Esophagus muscularis mucosa (tissue), 4 donors: ENCODE results near the gene GMEB2. TPM values are rescaled to one million over a fixed set of nuclear protein-coding genes. Genes with fewer than 3 reads are reported as not detected.

Experiments
- DNase-seq: peaks from one replicate; pipeline ENCODE4 v3.0.0-alpha.2; 2017; ENCODE audit errors: extremely low spot score
- H3K27ac ChIP-seq, 4 donors: fragments of 200-600 bp; sonication (generic); replicated peaks in 1 of 4; 1 replicate in 3 of 4; 2 replicates in 1 of 4; pipeline ENCODE4 v1.5.1; 2016 to 2019; ENCODE audit warnings: mild to moderate bottlenecking in 1 of 4
- H3K27me3 ChIP-seq, 4 donors: fragments of 200-600 bp; sonication (generic); one replicate each; pipeline versions ENCODE4 v1.5.1 to v1.6.0; 2016 to 2019
- H3K36me3 ChIP-seq, 4 donors: fragments of 200-600 bp; sonication (generic); one replicate each; pipeline ENCODE4 v1.5.1; 2016 to 2019
- H3K4me1 ChIP-seq, 4 donors: fragments of 200-600 bp; sonication (generic); one replicate each; pipeline ENCODE4 v1.5.1; 2016 to 2019
- H3K4me3 ChIP-seq, 4 donors: fragments of 200-600 bp; sonication (generic); 1 replicate in 2 of 4; 2 replicates in 2 of 4; pipeline ENCODE4 v1.5.1; 2016 to 2019; ENCODE audit warnings: mild to moderate bottlenecking in 4 of 4, moderate library complexity in 1 of 4
- H3K9me3 ChIP-seq, 4 donors: fragments of 200-600 bp; sonication (generic); 1 replicate in 3 of 4; 2 replicates in 1 of 4; pipeline ENCODE4 v1.5.1; 2016 to 2019
- CTCF ChIP-seq, 3 experiments: fragments of 200-600 bp in 2 of 3; fragments of 450-650 bp in 1 of 3; sonication (generic) in 2 of 3; IDR thresholded peaks; one replicate each; pipeline ENCODE4 v1.5.1; 2017 to 2019; ENCODE audit warnings: antibody characterized with exemption in 3 of 3, mild to moderate bottlenecking in 2 of 3, moderate library complexity in 1 of 3
- EP300 ChIP-seq: sonication (generic); formaldehyde crosslinking; IDR thresholded peaks from one replicate; pipeline ENCODE4 v1.6.1; 2017; ENCODE audit warnings: antibody characterized with exemption
- POLR2A ChIP-seq: fragments of 450-650 bp; IDR thresholded peaks from one replicate; pipeline ENCODE4 v1.6.1; 2017; ENCODE audit warnings: antibody characterized with exemption, moderate library complexity, mild to moderate bottlenecking, low read depth
- POLR2AphosphoS5 ChIP-seq, 2 donors: sonication (generic); formaldehyde crosslinking; IDR thresholded peaks; one replicate each; pipeline ENCODE4 v1.6.1; 2017; ENCODE audit warnings: antibody characterized with exemption in 2 of 2
- WGBS: methylation state at CpG from one replicate; pipeline ENCODE4 v1.1.5; 2018; 5-methylcytosine and 5-hydroxymethylcytosine counted together
- intact Hi-C: fragments of 100-400 bp; cut with DNase I; formaldehyde crosslinking; loops from one replicate; pipeline ENCODE4 v1.15.1; 2023
- total RNA-seq, 4 donors: library from RNA; depleted of rRNA; stranded (reverse); fragments of >200 nt; gene quantifications; one replicate each; pipeline versions ENCODE4 v1.1.0 to v1.2.1, GENCODE V29; 2016

Gene GMEB2
- total RNA-seq, 4 donors from 2014 or later: 11.1 to 19.1 (median 14.0) TPM

GRCh38 chr20:63625771-63626423 lies 1.0 kb downstream of the GMEB2 start:
- DNase-seq: no peak
- no peak for TF ChIP-seq CTCF (IDR thresholded peaks at IDR 0.05)
- no peak for TF ChIP-seq POLR2A
- TF ChIP-seq EP300: no peak
- TF ChIP-seq POLR2AphosphoS5 (IDR thresholded peaks at IDR 0.05): no peak
- Histone ChIP-seq H3K4me1 (peaks cover 20 to 43% (median 37%) of the 10 kb centered on the region in 4 donors), H3K27me3 (no peaks in the 10 kb centered on the region), H3K4me3 (peak overlapping the region; percentile 70 to 92 (median 78)), H3K27ac (peak overlapping the region; percentile 93 to 98 (median 98)), H3K36me3 (no peaks in the 10 kb centered on the region), H3K9me3 (no peaks in the 10 kb centered on the region)
- WGBS: 23% methylated on average over 19 of the region's 36 CpGs
- intact Hi-C loops: loop anchor here (5.0 kb wide), 1 partner anchor 54 kb away; the partner anchor contains the start of gene HELZ2

GRCh38 chr20:63624486-63624885 lies 2.4 kb downstream of the GMEB2 start:
- H3K27ac ChIP-seq: peak overlapping the region in 2 of 4 donors; percentile 26 to 98
- peaks cover 0 to under 1% (median under 1%) of the 10 kb centered on the region in 4 donors for H3K36me3 ChIP-seq
- intact Hi-C loops: no loop called here
- peaks cover 17 to 48% (median 34%) of the 10 kb centered on the region in 4 donors for H3K4me1 ChIP-seq
- TF ChIP-seq CTCF (IDR thresholded peaks at IDR 0.05) (no peak), POLR2A (no peak), EP300 (no peak), POLR2AphosphoS5 (IDR thresholded peaks at IDR 0.05) (no peak)
- WGBS: 88% methylated on average over 15 of the region's 15 CpGs
- no peak overlapping the region for H3K4me3 ChIP-seq
- DNase-seq: no peak
- H3K9me3 ChIP-seq: no peaks in the 10 kb centered on the region
- H3K27me3 ChIP-seq: no peaks in the 10 kb centered on the region

- Histone ChIP-seq H3K9me3 (no peaks in the 10 kb centered on the region), H3K27ac (no peak overlapping the region), H3K4me3 (no peak overlapping the region), H3K36me3 (peaks cover 17 to 18% (median 17%) of the 10 kb centered on the region in 4 donors), H3K4me1 (peaks cover 2 to 32% (median 17%) of the 10 kb centered on the region in 4 donors), H3K27me3 (no peaks in the 10 kb centered on the region)
- DNase-seq: no peak
- TF ChIP-seq CTCF (IDR thresholded peaks at IDR 0.05) (no peak), POLR2AphosphoS5 (IDR thresholded peaks at IDR 0.05) (no peak), POLR2A (no peak), EP300 (no peak)
- intact Hi-C loops: no loop called here
- WGBS: 94% methylated on average over 14 of the region's 14 CpGs
Observed at GRCh38 chr20:63622732-63623131, 4.2 kb downstream of the GMEB2 start.

- intact Hi-C loops: no loop called here
- H3K36me3 ChIP-seq: peaks cover 21 to 24% (median 24%) of the 10 kb centered on the region in 4 donors
- no peaks in the 10 kb centered on the region for H3K9me3 ChIP-seq
- DNase-seq: no peak
- H3K27ac ChIP-seq: no peak overlapping the region
- H3K4me1 ChIP-seq: peaks cover 0 to 28% (median 14%) of the 10 kb centered on the region in 4 donors
- no peak for TF ChIP-seq POLR2AphosphoS5 (IDR thresholded peaks at IDR 0.05)
- no peak for TF ChIP-seq POLR2A
- TF ChIP-seq EP300: no peak
- no peak for TF ChIP-seq CTCF (IDR thresholded peaks at IDR 0.05)
- no peak overlapping the region for H3K4me3 ChIP-seq
- no peaks in the 10 kb centered on the region for H3K27me3 ChIP-seq
- 94% methylated on average over 4 of the region's 4 CpGs for WGBS
Observed at GRCh38 chr20:63622096-63622495, 4.8 kb downstream of the GMEB2 start.
